Neural cell (in vitro differentiated cells): ENCODE measurements around the gene SDS. TPM values are rescaled to one million over a fixed set of nuclear protein-coding genes. Genes with fewer than 3 reads are reported as not detected.

Experiments used
- H2AFZ ChIP-seq: fragments of 200-600, 300-800 bp; sonication (generic), shearing (Covaris generic); 2 replicates; pipeline ENCODE4 v1.6.0; 2014; ENCODE audit warnings: low read depth, mild to moderate bottlenecking, antibody characterized with exemption, low read length, moderate library complexity
- H3F3A ChIP-seq: fragments of 200-600 bp; shearing (Covaris generic); 2 replicates; pipeline ENCODE4 v1.6.1; 2016; ENCODE audit warnings: mild to moderate bottlenecking, moderate library complexity, mixed read lengths, antibody characterized with exemption, low read length; ENCODE audit not compliant: insufficient read depth, poor library complexity, severe bottlenecking
- H3K27ac ChIP-seq: fragments of 200-600, 300-800 bp; sonication (generic), shearing (Covaris generic); 2 replicates; pipeline ENCODE4 v1.5.1; 2014; ENCODE audit warnings: mild to moderate bottlenecking, low read length, moderate library complexity
- H3K27me3 ChIP-seq: fragments of 300-800, 200-600 bp; sonication (generic), shearing (Covaris generic); 2 replicates; pipeline ENCODE4 v1.6.0; 2014; ENCODE audit warnings: mild to moderate bottlenecking, low read depth, low read length, moderate library complexity; ENCODE audit not compliant: insufficient read depth
- H3K36me3 ChIP-seq: fragments of 300-800, 200-600 bp; sonication (generic), shearing (Covaris generic); 2 replicates; pipeline ENCODE4 v1.5.1; 2014; ENCODE audit warnings: mild to moderate bottlenecking, antibody characterized with exemption, low read length, moderate library complexity; ENCODE audit not compliant: insufficient read depth
- H3K4me2 ChIP-seq: fragments of 300-800, 200-600 bp; sonication (generic), shearing (Covaris generic); 2 replicates; pipeline ENCODE4 v1.6.0; 2014; ENCODE audit warnings: mild to moderate bottlenecking, low read length
- H3K4me3 ChIP-seq: fragments of 300-800, 200-600 bp; sonication (generic), shearing (Covaris generic); 2 replicates; pipeline ENCODE4 v1.5.1; 2014; ENCODE audit warnings: mild to moderate bottlenecking, low read length, moderate library complexity
- H3K79me2 ChIP-seq: fragments of 200-600 bp; shearing (Covaris generic); replicated peaks from 2 replicates; pipeline ENCODE4 v1.6.0; 2014; ENCODE audit warnings: mild to moderate bottlenecking, low read length, moderate library complexity; ENCODE audit not compliant: insufficient read depth
- H3K9ac ChIP-seq: fragments of 300-800, 200-600 bp; sonication (generic), shearing (Covaris generic); 2 replicates; pipeline ENCODE4 v1.6.1; 2016; ENCODE audit warnings: mild to moderate bottlenecking, low read length, mixed read lengths
- H3K9me2 ChIP-seq: fragments of 200-600 bp; shearing (Covaris generic); 2 replicates; pipeline ENCODE4 v1.6.1; 2016; ENCODE audit warnings: mild to moderate bottlenecking, low read length, mixed read lengths; ENCODE audit not compliant: insufficient read depth
- H3K9me3 ChIP-seq: fragments of 200-600, 300-800 bp; sonication (generic), shearing (Covaris generic); 2 replicates; pipeline ENCODE4 v1.6.1; 2016; ENCODE audit warnings: mild to moderate bottlenecking, mixed run types, low read length, moderate library complexity, mixed read lengths
- H4K20me1 ChIP-seq: fragments of 200-600 bp; shearing (Covaris generic); 2 replicates; pipeline ENCODE4 v1.6.1; 2016; ENCODE audit warnings: mild to moderate bottlenecking, mixed run types; ENCODE audit not compliant: insufficient read depth
- CTCF ChIP-seq: fragments of 450-650 bp; IDR thresholded peaks from 2 replicates; pipeline ENCODE4 v1.5.1; 2014; ENCODE audit warnings: antibody characterized with exemption, mild to moderate bottlenecking, moderate library complexity; ENCODE audit not compliant: poor library complexity, severe bottlenecking
- EP300 ChIP-seq: fragments of 450-650 bp; conservative IDR thresholded peaks from 2 replicates; pipeline ENCODE4 v1.6.1; 2014; ENCODE audit warnings: antibody characterized with exemption, mild to moderate bottlenecking, moderate library complexity; ENCODE audit not compliant: poor library complexity, severe bottlenecking
- EZH2 ChIP-seq: fragments of 200-600, 300-800 bp; shearing (Covaris generic), sonication (generic); IDR thresholded peaks from 2 replicates; pipeline ENCODE4 v1.6.1; 2014; ENCODE audit warnings: antibody characterized with exemption, low read length, borderline replicate concordance, mild to moderate bottlenecking; ENCODE audit not compliant: insufficient read depth, poor library complexity, severe bottlenecking
- MXI1 ChIP-seq: fragments of 450-650 bp; conservative IDR thresholded peaks from 2 replicates; pipeline ENCODE4 v1.6.1; 2014; ENCODE audit warnings: antibody characterized with exemption, mild to moderate bottlenecking; ENCODE audit not compliant: poor library complexity, severe bottlenecking
- POLR2AphosphoS5 ChIP-seq: IDR thresholded peaks from 2 replicates; pipeline ENCODE4 v1.6.1; 2012
- RAD21 ChIP-seq: fragments of 450-650 bp; conservative IDR thresholded peaks from 2 replicates; pipeline ENCODE4 v1.6.1; 2014; ENCODE audit warnings: antibody characterized with exemption, mild to moderate bottlenecking, moderate library complexity
- REST ChIP-seq: IDR thresholded peaks from 2 replicates; pipeline ENCODE4 v1.6.1; 2012; ENCODE audit warnings: borderline replicate concordance
- SMC3 ChIP-seq: fragments of 450-650 bp; conservative IDR thresholded peaks from 2 replicates; pipeline ENCODE4 v1.6.1; 2014; ENCODE audit warnings: antibody characterized with exemption, mild to moderate bottlenecking, moderate library complexity; ENCODE audit not compliant: poor library complexity
- TAF1 ChIP-seq: IDR thresholded peaks from 2 replicates; pipeline ENCODE4 v1.6.1; 2012; ENCODE audit warnings: low read depth
- polyA plus RNA-seq: library from polyadenylated mRNA; depleted of rRNA; stranded (reverse); fragments of >200 nt; gene quantifications from 2 replicates; pipeline ENCODE4 v1.2.3, GENCODE V29; 2014

Gene SDS
- polyA plus RNA-seq, 1 donor from 2014 or later = not detected

- no peak overlapping the region for H3K9ac ChIP-seq
- H3K27ac ChIP-seq = no peak overlapping the region
- no peaks in the 10 kb centered on the region for H3K36me3 ChIP-seq
Observed at GRCh38 chr12:113391650-113392337, 11.9 kb downstream of the SDS start.

GRCh38 chr12:113391145-113391544 is 12.5 kb downstream of the SDS start:
- Histone ChIP-seq H3K36me3 (no peaks in the 10 kb centered on the region), H3K9me2 (no peaks in the 10 kb centered on the region), H3F3A (no peaks in the 10 kb centered on the region), H3K27me3 (no peaks in the 10 kb centered on the region), H4K20me1 (no peaks in the 10 kb centered on the region), H2AFZ (no peak overlapping the region), H3K79me2 (no peaks in the 10 kb centered on the region), H3K9me3 (no peaks in the 10 kb centered on the region), H3K4me2 (no peak overlapping the region), H3K4me3 (no peak overlapping the region), H3K9ac (no peak overlapping the region), H3K27ac (no peak overlapping the region)
- TF ChIP-seq EZH2 (no peak), RAD21 (no peak), REST (no peak), EP300 (no peak), TAF1 (no peak), SMC3 (no peak), CTCF (no peak), POLR2AphosphoS5 (no peak), MXI1 (no peak)

More at GRCh38 chr12:113391650-113392337, 11.9 kb downstream of the SDS start:
- Histone ChIP-seq H3K79me2 (no peaks in the 10 kb centered on the region), H3K9me2 (no peaks in the 10 kb centered on the region), H2AFZ (no peak overlapping the region), H3K27me3 (no peaks in the 10 kb centered on the region), H3K9me3 (no peaks in the 10 kb centered on the region), H3F3A (no peaks in the 10 kb centered on the region), H4K20me1 (no peaks in the 10 kb centered on the region), H3K4me2 (no peak overlapping the region), H3K4me3 (no peak overlapping the region)
- TF ChIP-seq EP300 (no peak), MXI1 (no peak), TAF1 (no peak), SMC3 (no peak), POLR2AphosphoS5 (no peak)
